ENCODE data around the gene MGAT5. TPM values are rescaled to one million over a fixed set of nuclear protein-coding genes. Genes with fewer than 3 reads are reported as not detected.

The MGAT5 gene
- total and polyA plus RNA-seq, 8 donors = 2.9 to 36.9 (median 19.6) TPM

DNA sequence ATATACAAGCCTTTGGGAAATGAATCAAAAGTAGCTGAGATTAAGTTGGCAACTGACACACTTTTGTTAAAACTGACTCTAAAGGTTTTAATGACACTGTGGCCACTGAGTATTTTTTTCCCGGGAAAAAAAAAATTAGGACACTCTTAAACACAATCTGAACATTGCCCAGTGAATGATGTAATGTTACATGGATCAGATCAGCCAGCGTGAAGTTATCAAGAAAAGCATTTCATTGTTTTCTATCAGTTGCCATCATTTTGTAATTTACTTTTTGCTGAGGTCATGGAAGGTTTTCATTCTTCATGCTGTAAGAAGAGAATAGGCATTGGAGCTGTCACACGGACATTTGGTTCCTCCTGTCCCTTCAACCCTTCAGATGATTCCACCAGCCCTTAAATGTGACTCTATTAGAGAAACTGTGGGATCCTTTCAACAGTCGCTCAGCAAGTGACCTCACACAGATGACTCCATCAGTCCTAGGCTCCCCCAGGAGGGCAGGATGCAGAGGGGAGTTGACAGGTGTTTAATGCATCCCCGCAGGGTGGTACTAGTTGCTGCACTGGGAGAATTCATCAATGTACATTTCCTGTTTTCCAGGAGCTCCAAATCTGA lies 164.2 kb downstream of the MGAT5 start:
- TF ChIP-seq, protein P1, sequence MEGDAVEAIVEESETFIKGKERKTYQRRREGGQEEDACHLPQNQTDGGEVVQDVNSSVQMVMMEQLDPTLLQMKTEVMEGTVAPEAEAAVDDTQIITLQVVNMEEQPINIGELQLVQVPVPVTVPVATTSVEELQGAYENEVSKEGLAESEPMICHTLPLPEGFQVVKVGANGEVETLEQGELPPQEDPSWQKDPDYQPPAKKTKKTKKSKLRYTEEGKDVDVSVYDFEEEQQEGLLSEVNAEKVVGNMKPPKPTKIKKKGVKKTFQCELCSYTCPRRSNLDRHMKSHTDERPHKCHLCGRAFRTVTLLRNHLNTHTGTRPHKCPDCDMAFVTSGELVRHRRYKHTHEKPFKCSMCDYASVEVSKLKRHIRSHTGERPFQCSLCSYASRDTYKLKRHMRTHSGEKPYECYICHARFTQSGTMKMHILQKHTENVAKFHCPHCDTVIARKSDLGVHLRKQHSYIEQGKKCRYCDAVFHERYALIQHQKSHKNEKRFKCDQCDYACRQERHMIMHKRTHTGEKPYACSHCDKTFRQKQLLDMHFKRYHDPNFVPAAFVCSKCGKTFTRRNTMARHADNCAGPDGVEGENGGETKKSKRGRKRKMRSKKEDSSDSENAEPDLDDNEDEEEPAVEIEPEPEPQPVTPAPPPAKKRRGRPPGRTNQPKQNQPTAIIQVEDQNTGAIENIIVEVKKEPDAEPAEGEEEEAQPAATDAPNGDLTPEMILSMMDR (IDR thresholded peaks at IDR 0.05) = no peak
- Histone ChIP-seq H3K9me3 (no peaks in the 10 kb centered on the region), H3K27me3 (no peaks in the 10 kb centered on the region), H3K4me3 (no peak overlapping the region), H3K4me1 (peaks cover 0 to 5% (median 0%) of the 10 kb centered on the region in 3 donors), H3K36me3 (peaks cover 0 to 3% (median 0%) of the 10 kb centered on the region in 3 donors), H3K27ac (no peak overlapping the region)
- intact Hi-C loops (cut with DNase I) = loop anchor here in 1 of 3 donors (10.0 kb wide), 1 partner anchor 303 kb away; no protein-coding TSS in a partner anchor
- 55 to 64% methylated on average over 5 of the region's 5 CpGs for WGBS, 2 donors
- FAIRE-seq (no peak), ATAC-seq (no peak), DNase-seq (no peak)

DNA sequence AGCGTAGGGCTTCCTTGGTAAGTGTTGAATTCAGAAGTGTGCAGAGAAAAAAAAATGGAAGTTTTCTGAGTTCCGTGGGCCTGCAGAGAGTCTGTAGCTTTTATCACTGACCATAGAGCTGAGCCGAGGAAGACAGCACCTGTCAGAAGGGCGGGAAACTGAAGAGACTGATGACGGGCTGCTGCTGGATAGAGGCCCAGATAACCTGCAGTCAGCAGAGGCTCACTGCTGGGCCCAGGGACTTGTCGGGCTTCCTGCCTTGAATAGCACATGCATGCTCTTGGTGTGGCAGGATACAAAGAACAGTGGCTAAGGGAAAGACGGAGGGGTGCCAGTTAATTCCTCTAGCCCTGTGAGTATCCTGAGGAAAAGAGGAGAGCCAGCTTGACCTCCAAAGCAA lies 166.4 kb downstream of the MGAT5 start:
- FAIRE-seq (no peak), DNase-seq (no peak), ATAC-seq (peak in 2 of 4 donors; percentile 36 to 48)
- Histone ChIP-seq H3K9me3 (no peaks in the 10 kb centered on the region), H3K4me3 (no peak overlapping the region), H3K27me3 (no peaks in the 10 kb centered on the region), H3K27ac (no peak overlapping the region), H3K36me3 (peaks cover 0 to 3% (median 0%) of the 10 kb centered on the region in 3 donors), H3K4me1 (peaks cover 0 to 5% (median 4%) of the 10 kb centered on the region in 3 donors)
- intact Hi-C loops (cut with DNase I) = no loop called here
- TF ChIP-seq, protein P1 (IDR thresholded peaks at IDR 0.05) = no peak
- whole genome bisulfite sequencing, 2 donors = 74 to 76% methylated on average over 7 of the region's 7 CpGs

DNA sequence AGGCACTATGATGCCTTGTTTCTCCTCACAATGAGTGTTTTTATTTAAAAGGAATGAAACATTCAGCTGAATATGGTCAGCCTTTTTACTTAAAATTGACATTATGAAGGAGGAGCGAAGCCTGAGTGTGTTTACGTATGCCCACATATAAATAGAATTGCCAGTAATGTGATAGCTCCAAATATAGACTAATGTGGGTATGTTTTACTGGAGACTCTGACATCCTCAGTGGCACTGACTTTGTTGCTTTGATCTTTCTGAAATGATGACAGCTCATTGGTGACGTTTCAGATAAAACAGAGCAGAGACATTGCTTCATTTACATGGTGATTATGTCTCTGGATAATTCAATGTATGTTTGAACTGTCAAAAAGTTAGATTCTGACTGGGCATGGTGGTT lies 167.0 kb downstream of the MGAT5 start:
- Histone ChIP-seq H3K36me3 (peaks cover 0 to 3% (median 0%) of the 10 kb centered on the region in 3 donors), H3K27me3 (no peaks in the 10 kb centered on the region), H3K27ac (no peak overlapping the region), H3K4me1 (peaks cover 0 to 5% (median 4%) of the 10 kb centered on the region in 3 donors), H3K9me3 (no peaks in the 10 kb centered on the region), H3K4me3 (no peak overlapping the region)
- ATAC-seq = no peak
- 75 to 77% methylated on average over 3 of the region's 3 CpGs for WGBS, 2 donors
- TF ChIP-seq, protein P1 (IDR thresholded peaks at IDR 0.05) = no peak
- no peak for DNase-seq
- FAIRE-seq = no peak
- intact Hi-C loops (cut with DNase I) = no loop called here

DNA sequence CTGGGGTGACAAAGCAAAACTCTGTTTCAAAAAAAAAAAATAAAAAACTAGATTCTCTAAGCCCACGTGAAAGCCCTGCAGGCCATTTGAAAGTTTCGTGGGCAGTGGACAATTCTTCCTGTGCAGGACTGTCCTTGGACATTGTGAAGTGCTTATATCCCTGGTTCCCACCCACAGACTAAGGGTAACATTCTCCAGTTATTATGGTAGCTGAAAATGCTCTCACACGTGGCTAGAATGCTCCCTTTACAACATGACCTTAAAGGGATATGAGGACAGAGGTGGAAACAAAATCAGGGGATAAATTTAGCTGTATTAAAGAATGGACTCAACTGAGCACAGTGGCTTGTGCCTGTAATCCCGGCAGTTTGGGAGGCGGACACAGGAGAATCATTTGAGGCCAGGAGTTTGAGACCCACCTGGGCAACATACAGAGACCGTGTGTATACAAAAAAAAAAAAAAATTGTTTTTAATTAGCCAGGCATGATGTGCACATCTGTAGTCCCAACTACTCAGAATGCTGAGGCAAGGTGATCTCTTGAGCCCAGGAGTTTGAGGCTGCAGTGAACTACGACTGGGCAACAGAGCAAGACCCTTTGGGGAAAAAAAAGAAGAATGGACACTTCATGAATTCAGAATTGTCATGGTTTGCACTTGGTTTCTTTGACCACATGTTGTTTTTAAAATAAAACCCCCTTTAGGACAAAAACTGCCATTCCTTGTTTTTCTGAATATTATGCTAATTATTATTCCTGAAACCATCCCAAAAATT lies 167.9 kb downstream of the MGAT5 start:
- Histone ChIP-seq H3K27me3 (no peaks in the 10 kb centered on the region), H3K27ac (no peak overlapping the region), H3K4me3 (no peak overlapping the region), H3K4me1 (peaks cover 0 to 5% (median 4%) of the 10 kb centered on the region in 3 donors), H3K9me3 (no peaks in the 10 kb centered on the region), H3K36me3 (peaks cover 0 to 3% (median 0%) of the 10 kb centered on the region in 3 donors)
- DNase-seq = no peak
- WGBS, 2 donors = 85 to 90% methylated on average over 7 of the region's 7 CpGs
- TF ChIP-seq, protein P1 (IDR thresholded peaks at IDR 0.05) = no peak
- ATAC-seq = no peak
- no peak for FAIRE-seq
- intact Hi-C loops (cut with DNase I) = no loop called here

All from pancreas (tissue), 10 donors.